T-cell (primary cell): ENCODE data around the gene CT45A10. TPM values are rescaled to one million over a fixed set of nuclear protein-coding genes. Genes with fewer than 3 reads are reported as not detected.
"Not testable (repeated sequence)": the region's sequence is repeated elsewhere in the genome, so short reads cannot be mapped to it uniquely, and the experiment has no call there.

Source experiments
- ATAC-seq, 4 experiments: fragments of 200-7000 bp in 3 of 4; fragments of 150-1000 bp in 1 of 4; cut with Tn5 transposase; replicated peaks in 1 of 4; 1 replicate in 3 of 4; 2 replicates in 1 of 4; pipeline ENCODE4 v1.10.0; 2021; ENCODE audit warnings: moderate library complexity in 3 of 4, mild to moderate bottlenecking in 2 of 4, moderate number of reproducible peaks in 1 of 4
- CTCF ChIA-PET, 2 donors: fragments of 300-600 bp; sonication (Branson Sonifier 250); formaldehyde crosslinking; loops; one replicate each; lab custom pipeline; 2022; ENCODE audit warnings: antibody characterized with exemption in 2 of 2; lab: Charles Lee
- POLR2A ChIA-PET, 2 donors: fragments of 300-600 bp; sonication (Branson Sonifier 250); formaldehyde crosslinking; loops; one replicate each; lab custom pipeline; 2022; ENCODE audit warnings: antibody characterized with exemption in 2 of 2; lab: Charles Lee
- DNase-seq, 35 experiments: peaks; one replicate each; pipeline versions ENCODE4 v3.0.0 to v3.0.0-alpha.2; 2013 to 2023
- H3K27ac ChIP-seq: one replicate; pipeline ENCODE4 v1.5.1; 2013; ENCODE audit warnings: low read length
- H3K27me3 ChIP-seq, 2 experiments: replicated peaks in 1 of 2; 1 replicate in 1 of 2; 2 replicates in 1 of 2; pipeline versions ENCODE4 v1.6.1 to v1.7.0; 2013; ENCODE audit warnings: low read length in 1 of 2, mixed read lengths in 1 of 2; ENCODE audit not compliant: control insufficient read depth in 2 of 2, insufficient read depth in 2 of 2; ENCODE audit errors: extremely low read depth in 1 of 2
- H3K36me3 ChIP-seq, 2 donors: 1 replicate in 1 of 2; 2 replicates in 1 of 2; pipeline versions ENCODE4 v1.6.1 to v1.7.0; 2013; ENCODE audit warnings: low read length in 1 of 2; ENCODE audit not compliant: control insufficient read depth in 2 of 2, insufficient read depth in 1 of 2; ENCODE audit errors: extremely low read depth in 1 of 2
- H3K4me1 ChIP-seq, 2 experiments: 1 replicate in 1 of 2; 2 replicates in 1 of 2; pipeline versions ENCODE4 v1.6.1 to v1.7.0; 2013; ENCODE audit warnings: low read length in 2 of 2, mixed read lengths in 1 of 2; ENCODE audit not compliant: insufficient read depth in 2 of 2, control insufficient read depth in 1 of 2; ENCODE audit errors: extremely low read depth in 1 of 2
- H3K4me3 ChIP-seq, 2 donors: 1 replicate in 1 of 2; 2 replicates in 1 of 2; pipeline versions ENCODE4 v1.5.1 to v1.7.0; 2013; ENCODE audit warnings: mild to moderate bottlenecking in 2 of 2, low read length in 1 of 2, moderate library complexity in 1 of 2; ENCODE audit not compliant: control insufficient read depth in 1 of 2; ENCODE audit errors: extremely low read depth in 1 of 2
- H3K9me3 ChIP-seq: 2 replicates; pipeline ENCODE4 v1.7.0; 2013
- H3K27ac Mint-ChIP-seq, 2 donors: one replicate each; pipeline ENCODE4 v1.8.0; 2020 to 2021; ENCODE audit warnings: mild to moderate bottlenecking in 2 of 2, mixed read lengths in 2 of 2
- H3K27me3 Mint-ChIP-seq, 2 donors: one replicate each; pipeline ENCODE4 v1.8.0; 2021 to 2022; ENCODE audit warnings: mixed read lengths in 2 of 2
- H3K36me3 Mint-ChIP-seq: one replicate; pipeline ENCODE4 v1.8.0; 2021; ENCODE audit warnings: mixed read lengths
- H3K4me1 Mint-ChIP-seq, 3 donors: one replicate each; pipeline ENCODE4 v1.8.0; 2020 to 2022; ENCODE audit warnings: mixed read lengths in 3 of 3, mild to moderate bottlenecking in 1 of 3
- H3K4me3 Mint-ChIP-seq, 3 donors: one replicate each; pipeline ENCODE4 v1.8.0; 2020 to 2022; ENCODE audit warnings: mild to moderate bottlenecking in 3 of 3, mixed read lengths in 3 of 3, moderate library complexity in 3 of 3
- H3K9me3 Mint-ChIP-seq, 3 donors: one replicate each; pipeline ENCODE4 v1.8.0; 2020 to 2022; ENCODE audit warnings: mixed read lengths in 3 of 3
- WGBS: methylation state at CpG from one replicate; pipeline ENCODE4 v1.1.5; 2013; ENCODE audit warnings: missing lambda C conversion rate; ENCODE audit not compliant: insufficient coverage; 5-methylcytosine and 5-hydroxymethylcytosine counted together
- total RNA-seq, 35 experiments: library from RNA in 6 of 35; stranded (reverse) in 6 of 35; fragments of 120-200 nt in 1 of 35; gene quantifications; one replicate each; pipeline versions ENCODE4 v1.2.1 to v1.2.4 and lab custom pipeline; 2013 to 2026

CT45A10 gene, protein sequence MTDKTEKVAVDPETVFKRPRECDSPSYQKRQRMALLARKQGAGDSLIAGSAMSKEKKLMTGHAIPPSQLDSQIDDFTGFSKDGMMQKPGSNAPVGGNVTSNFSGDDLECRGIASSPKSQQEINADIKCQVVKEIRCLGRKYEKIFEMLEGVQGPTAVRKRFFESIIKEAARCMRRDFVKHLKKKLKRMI
- total RNA-seq: not detected
- total RNA-seq (2013): not detected
- 0 to 0.06 (median 0) reads per million in 29 experiments for total RNA-seq (lab: John Stamatoyannopoulos, UW)

DNA sequence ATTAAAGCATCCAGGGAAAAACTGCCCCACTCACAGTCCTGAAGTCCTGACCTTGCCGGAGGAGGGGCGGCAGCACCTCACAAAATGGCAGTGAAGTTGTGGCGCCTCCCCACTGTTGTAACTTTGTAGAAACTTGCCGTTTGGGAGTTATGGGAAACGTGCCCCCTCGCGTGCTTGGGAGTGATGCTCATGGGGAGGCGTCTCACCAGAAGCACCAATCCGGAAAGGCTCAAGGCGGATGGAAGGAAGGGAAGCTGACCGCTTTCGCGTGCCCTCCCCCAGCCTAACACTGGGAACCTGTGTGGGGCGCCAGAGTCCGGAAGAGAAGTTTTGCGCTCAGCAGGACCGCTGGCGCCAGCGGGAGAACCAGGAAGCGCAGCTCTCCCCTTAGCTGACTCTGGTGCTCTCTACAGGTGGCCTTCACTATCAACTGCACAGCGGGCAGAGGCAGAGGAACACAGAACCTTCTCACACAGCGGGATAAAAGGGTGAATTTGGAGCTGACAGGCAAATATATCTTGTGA is at the start of gene CT45A10, which contains the start of gene SAGE1:
CT45A10 (minus strand) TSS at position 151 of the 524 bp plus-strand sequence. CDS start 8,100 bp downstream, outside the sequence.
SAGE1 (plus strand) TSS at position 423 of the 524 bp plus-strand sequence. CDS start 2,527 bp downstream, outside the sequence.
- no peaks in the 10 kb centered on the region for H3K4me1 ChIP-seq
- H3K27me3 Mint-ChIP-seq: peaks cover 0 to 20% of the 10 kb centered on the region in 2 donors
- H3K4me3 ChIP-seq: no peak within 1 kb of the TSS
- no peak within 1 kb of the TSS for H3K27ac ChIP-seq
- ChIA-PET CTCF (no interaction called here), POLR2A (no interaction called here)
- H3K4me3 Mint-ChIP-seq: no peak within 1 kb of the TSS
- H3K27me3 ChIP-seq: peaks cover 0 to 4% of the 10 kb centered on the region in 2 experiments
- no peaks in the 10 kb centered on the region for H3K36me3 Mint-ChIP-seq
- no peaks in the 10 kb centered on the region for H3K9me3 Mint-ChIP-seq
- H3K27ac Mint-ChIP-seq: no peak within 1 kb of the TSS
- H3K4me1 Mint-ChIP-seq: no peaks in the 10 kb centered on the region
- H3K9me3 ChIP-seq: no peaks in the 10 kb centered on the region
- no peak for ATAC-seq
- WGBS: 100% methylated on average over 6 of the region's 22 CpGs
- DNase-seq: no peak
- H3K36me3 ChIP-seq: no peaks in the 10 kb centered on the region

DNA sequence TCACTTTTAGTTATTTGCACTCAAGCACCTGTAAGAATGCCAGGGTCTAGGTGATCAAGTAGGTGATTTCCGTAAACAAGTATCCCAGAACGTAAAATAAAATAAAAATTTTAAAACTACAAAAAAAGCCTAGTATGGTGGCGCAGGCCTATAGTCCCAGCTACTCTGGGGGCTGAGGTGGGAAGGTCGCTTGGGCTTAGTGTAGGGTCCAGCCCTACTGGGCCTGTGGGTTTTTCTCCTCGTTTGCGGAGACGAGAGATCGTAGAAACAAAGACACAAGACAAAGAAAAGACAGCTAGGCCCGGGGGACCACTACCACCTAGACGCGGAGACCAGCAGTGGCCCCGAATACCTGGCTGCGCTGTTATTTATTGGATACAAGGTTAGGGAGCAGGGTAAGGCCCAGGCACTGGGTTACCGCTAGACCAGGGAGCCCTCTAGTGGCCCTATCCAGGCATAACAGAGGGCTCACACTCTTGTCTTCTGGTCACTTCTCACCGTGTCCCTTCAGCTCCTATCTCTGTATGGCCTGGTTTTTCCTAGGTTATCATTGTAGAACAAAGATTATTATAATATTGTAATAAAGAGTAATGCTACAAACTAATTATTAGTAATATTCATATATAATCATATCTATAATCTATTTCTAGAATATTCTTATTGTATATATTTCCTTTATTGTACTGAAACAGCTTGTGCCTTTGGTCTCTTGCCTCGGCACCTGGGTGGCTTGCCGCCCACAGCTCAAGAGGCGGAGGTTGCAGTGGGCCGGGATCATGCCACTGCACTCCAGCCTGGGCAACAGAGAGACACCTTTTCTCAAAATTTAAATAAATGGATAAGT is 38.6 kb upstream of the CT45A10 start:
- Mint-ChIP-seq H3K4me1 (no peaks in the 10 kb centered on the region), H3K27ac (no peak overlapping the region), H3K4me3 (no peak overlapping the region), H3K9me3 (no peaks in the 10 kb centered on the region), H3K27me3 (peaks cover 2 to 16% of the 10 kb centered on the region in 2 donors), H3K36me3 (no peaks in the 10 kb centered on the region)
- Histone ChIP-seq H3K36me3 (no peaks in the 10 kb centered on the region), H3K27me3 (peaks cover 0 to 2% of the 10 kb centered on the region in 2 experiments), H3K4me1 (no peaks in the 10 kb centered on the region), H3K4me3 (no peak overlapping the region), H3K9me3 (no peaks in the 10 kb centered on the region), H3K27ac (no peak overlapping the region)
- CTCF ChIA-PET: interaction anchor here (0.6 to 1.6 kb wide), 4 partner anchors 12 to 430 kb away, joined by 3 read pairs; no protein-coding TSS in a partner anchor
- peak in 27 of 35 experiments; percentile 1 to 44 (median 17) for DNase-seq
- peak in 2 of 4 experiments; percentile 42 to 52 for ATAC-seq
- no CpG with 5 or more reads among the region's 19 CpGs for WGBS
- POLR2A ChIA-PET: no interaction called here

DNA sequence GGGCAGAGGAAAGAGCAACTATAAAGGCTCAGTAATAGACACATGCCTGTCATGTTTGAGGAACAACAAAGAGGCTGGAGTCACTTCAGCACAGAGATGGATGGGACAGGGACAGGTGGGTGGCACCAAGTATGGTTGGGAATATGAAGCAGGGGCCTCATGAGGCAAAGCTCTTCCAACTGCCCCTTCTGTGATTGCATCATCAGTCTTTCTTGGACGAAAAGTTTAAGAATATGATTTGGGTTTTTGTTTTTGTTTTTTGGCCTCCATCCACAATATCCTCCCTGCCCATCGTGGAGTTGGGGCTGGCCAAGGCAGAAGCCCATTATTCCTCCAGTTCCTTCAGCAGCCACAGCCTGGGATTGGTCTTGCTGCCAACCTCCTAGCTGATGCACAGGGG is 34.7 kb upstream of the CT45A10 start:
- Histone ChIP-seq H3K27me3 (peaks cover 0 to 2% of the 10 kb centered on the region in 2 experiments), H3K4me1 (no peaks in the 10 kb centered on the region), H3K27ac (no peak overlapping the region), H3K4me3 (no peak overlapping the region), H3K36me3 (no peaks in the 10 kb centered on the region), H3K9me3 (no peaks in the 10 kb centered on the region)
- H3K27ac Mint-ChIP-seq: no peak overlapping the region
- ChIA-PET CTCF (no interaction called here), POLR2A (no interaction called here)
- H3K4me3 Mint-ChIP-seq: no peak overlapping the region
- H3K9me3 Mint-ChIP-seq: no peaks in the 10 kb centered on the region
- no peak for ATAC-seq
- H3K36me3 Mint-ChIP-seq: no peaks in the 10 kb centered on the region
- no CpG with 5 or more reads among the region's 2 CpGs for WGBS
- H3K27me3 Mint-ChIP-seq: peaks cover 2 to 17% of the 10 kb centered on the region in 2 donors
- no peaks in the 10 kb centered on the region for H3K4me1 Mint-ChIP-seq
- no peak for DNase-seq

DNA sequence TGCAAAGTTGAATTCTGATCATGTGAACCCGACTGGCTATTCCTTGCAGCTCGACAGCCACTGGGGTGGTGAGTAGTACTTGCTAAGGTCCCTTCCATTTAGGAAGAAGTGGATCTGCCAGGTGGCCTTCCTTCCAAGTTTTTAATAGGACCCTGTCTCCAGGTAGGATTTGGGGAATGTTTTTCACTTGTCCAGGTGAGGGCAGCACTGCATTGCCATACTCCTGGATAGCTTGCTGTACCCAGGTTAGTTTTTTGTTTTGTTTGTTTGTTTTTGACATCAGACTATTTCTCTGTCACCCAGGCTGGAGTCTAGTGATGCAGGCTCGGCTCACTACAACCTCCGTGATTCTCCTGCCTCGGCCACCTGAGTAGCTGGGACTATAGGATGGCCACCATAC is 30.1 kb upstream of the CT45A10 start:
- H3K27ac ChIP-seq: no peak overlapping the region
- ChIA-PET CTCF (no interaction called here), POLR2A (no interaction called here)
- no peaks in the 10 kb centered on the region for H3K36me3 ChIP-seq
- no peak overlapping the region for H3K4me3 Mint-ChIP-seq
- no peaks in the 10 kb centered on the region for H3K9me3 Mint-ChIP-seq
- H3K27ac Mint-ChIP-seq: no peak overlapping the region
- H3K36me3 Mint-ChIP-seq: no peaks in the 10 kb centered on the region
- 92% methylated on average over 2 of the region's 5 CpGs for WGBS
- DNase-seq (peak in 1 of 35 experiments; percentile 0), ATAC-seq (no peak)
- no peak overlapping the region for H3K4me3 ChIP-seq
- H3K27me3 Mint-ChIP-seq: peaks cover 2 to 34% of the 10 kb centered on the region in 2 donors
- no peaks in the 10 kb centered on the region for H3K27me3 ChIP-seq
- no peaks in the 10 kb centered on the region for H3K9me3 ChIP-seq
- H3K4me1 Mint-ChIP-seq: no peaks in the 10 kb centered on the region
- H3K4me1 ChIP-seq: no peaks in the 10 kb centered on the region

DNA sequence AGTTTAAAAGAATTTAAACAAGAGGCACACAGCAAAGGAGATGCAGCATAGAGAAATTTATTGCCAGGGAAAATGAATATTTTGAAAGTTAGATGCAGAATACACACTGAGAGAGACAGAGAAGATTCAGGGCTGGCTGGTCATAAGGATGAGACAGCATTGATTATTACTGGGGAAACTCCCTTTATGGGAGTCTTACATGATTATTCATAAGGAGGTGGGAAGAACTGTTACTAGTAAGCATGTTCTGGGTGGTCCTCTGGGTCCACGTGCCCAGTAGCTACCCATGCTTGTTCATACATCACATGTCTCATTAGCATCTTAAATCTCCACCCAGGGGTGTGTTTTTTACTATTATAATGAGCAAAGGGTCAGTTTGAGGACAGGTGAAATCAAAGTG is 27.3 kb upstream of the CT45A10 start:
- ATAC-seq, H3K27ac ChIP-seq, H3K4me1 ChIP-seq, H3K36me3 ChIP-seq, H3K36me3 Mint-ChIP-seq, H3K4me3 ChIP-seq, DNase-seq, H3K27ac Mint-ChIP-seq, H3K27me3 ChIP-seq, H3K4me1 Mint-ChIP-seq, H3K9me3 Mint-ChIP-seq, H3K9me3 ChIP-seq, H3K4me3 Mint-ChIP-seq, POLR2A ChIA-PET: not testable (repeated sequence)
- CTCF ChIA-PET: interaction anchor here in 1 of 2 donors (1.1 to 1.4 kb wide), 2 partner anchors 9 to 11 kb away, joined by 3 to 4 read pairs; no protein-coding TSS in a partner anchor
- peaks cover 0 to 47% of the 10 kb centered on the region in 2 donors for H3K27me3 Mint-ChIP-seq
- no CpG with 5 or more reads among the region's 1 CpG for WGBS

DNA sequence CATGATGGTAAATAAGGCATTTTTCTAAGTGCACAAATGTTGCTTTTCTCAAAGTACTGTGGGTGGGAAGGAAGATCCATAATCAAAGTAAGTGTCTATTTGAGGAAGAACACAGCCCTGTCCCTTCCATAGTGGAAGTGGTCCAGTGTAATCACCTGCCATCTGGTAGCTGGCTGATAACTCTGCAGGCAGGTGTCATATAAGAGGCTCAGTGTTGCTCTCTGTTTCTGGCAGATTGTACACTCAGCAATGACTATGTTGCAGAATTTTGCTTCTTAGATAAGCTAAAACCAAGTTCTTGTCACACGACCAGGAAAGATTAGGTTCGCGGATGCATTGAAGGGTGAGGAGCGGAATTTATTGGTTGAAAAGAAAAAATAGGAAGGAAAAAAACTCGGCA is 21.2 kb upstream of the CT45A10 start:
- Mint-ChIP-seq H3K9me3 (no peaks in the 10 kb centered on the region), H3K27me3 (peaks cover 0 to 48% of the 10 kb centered on the region in 2 donors), H3K27ac (no peak overlapping the region), H3K4me3 (no peak overlapping the region), H3K36me3 (no peaks in the 10 kb centered on the region), H3K4me1 (no peaks in the 10 kb centered on the region)
- Histone ChIP-seq H3K4me1 (no peaks in the 10 kb centered on the region), H3K9me3 (no peaks in the 10 kb centered on the region), H3K27ac (no peak overlapping the region), H3K27me3 (no peaks in the 10 kb centered on the region), H3K4me3 (no peak overlapping the region), H3K36me3 (no peaks in the 10 kb centered on the region)
- no CpG with 5 or more reads among the region's 5 CpGs for WGBS
- ATAC-seq: no peak
- no peak for DNase-seq
- POLR2A ChIA-PET: no interaction called here
- CTCF ChIA-PET: no interaction called here
